ENCODE measurements around the gene PITX1. TPM values are rescaled to one million over a fixed set of nuclear protein-coding genes. Genes with fewer than 3 reads are reported as not detected.

The PITX1 gene
- total RNA-seq, 6 experiments from 2014 or later, result not detected

- intact Hi-C loops (cut with DNase I), result no loop called here
- TF ChIP-seq POLR2A (IDR thresholded peaks at IDR 0.05), result no peak
- TF ChIP-seq CTCF (IDR thresholded peaks at IDR 0.05), result no peak
- Histone ChIP-seq H3K4me3 (no peak overlapping the region), H3K36me3 (no peaks in the 10 kb centered on the region), H3K9me3 (no peaks in the 10 kb centered on the region), H3K4me1 (no peaks in the 10 kb centered on the region), H3K27ac (no peak overlapping the region), H3K27me3 (no peaks in the 10 kb centered on the region)
- peak in 1 of 3 donors; percentile 3 for DNase-seq
- no peak for ATAC-seq
- 14% methylated on average over 1 of the region's 9 CpGs for WGBS (ENCODE audit: insufficient coverage, low coverage, low lambda C conversion rate, missing lambda C conversion rate)
Measured at GRCh38 chr5:135067587-135067986, 33.6 kb upstream of the PITX1 start.

- intact Hi-C loops (cut with DNase I), result no loop called here
- Histone ChIP-seq H3K36me3 (no peaks in the 10 kb centered on the region), H3K27ac (no peak overlapping the region), H3K4me3 (no peak overlapping the region), H3K4me1 (no peaks in the 10 kb centered on the region), H3K9me3 (no peaks in the 10 kb centered on the region), H3K27me3 (no peaks in the 10 kb centered on the region)
- no peak for TF ChIP-seq POLR2A (IDR thresholded peaks at IDR 0.05)
- no peak for TF ChIP-seq CTCF (IDR thresholded peaks at IDR 0.05)
- no peak for ATAC-seq
- peak in 1 of 3 donors; percentile 8 for DNase-seq
- no CpG with 5 or more reads among the region's 5 CpGs for WGBS (ENCODE audit: insufficient coverage, low coverage, low lambda C conversion rate, missing lambda C conversion rate)
Measured at GRCh38 chr5:135066781-135067180, 32.8 kb upstream of the PITX1 start.

GRCh38 chr5:135065306-135066265, 31.6 kb upstream of the PITX1 start:
- no peaks in the 10 kb centered on the region for H3K4me1 ChIP-seq
- H3K27ac ChIP-seq, result no peak overlapping the region
- no peaks in the 10 kb centered on the region for H3K27me3 ChIP-seq
- 53% methylated on average over 7 of the region's 16 CpGs for WGBS (ENCODE audit: insufficient coverage, low coverage, low lambda C conversion rate, missing lambda C conversion rate)
- H3K4me3 ChIP-seq, result no peak overlapping the region
- intact Hi-C loops (cut with DNase I), result no loop called here
- no peak for ATAC-seq
- no peak for DNase-seq
- TF ChIP-seq CTCF (IDR thresholded peaks at IDR 0.05), result no peak
- TF ChIP-seq POLR2A (IDR thresholded peaks at IDR 0.05), result no peak
- no peaks in the 10 kb centered on the region for H3K9me3 ChIP-seq
- no peaks in the 10 kb centered on the region for H3K36me3 ChIP-seq

- Histone ChIP-seq H3K4me3 (no peak overlapping the region), H3K36me3 (no peaks in the 10 kb centered on the region), H3K27me3 (no peaks in the 10 kb centered on the region), H3K9me3 (no peaks in the 10 kb centered on the region), H3K27ac (no peak overlapping the region), H3K4me1 (no peaks in the 10 kb centered on the region)
- no peak for ATAC-seq
- intact Hi-C loops (cut with DNase I), result no loop called here
- peak in 1 of 3 donors; percentile 7 for DNase-seq
- no CpG with 5 or more reads among the region's 4 CpGs for WGBS (ENCODE audit: insufficient coverage, low coverage, low lambda C conversion rate, missing lambda C conversion rate)
- TF ChIP-seq CTCF (IDR thresholded peaks at IDR 0.05) (no peak), POLR2A (IDR thresholded peaks at IDR 0.05) (no peak)
Measured at GRCh38 chr5:135064235-135064570, 30.2 kb upstream of the PITX1 start.

Measured in right lobe of liver (tissue), 6 donors.